Calu3 (cell line): ENCODE results near the gene RGL2. TPM values are rescaled to one million over a fixed set of nuclear protein-coding genes. Genes with fewer than 3 reads are reported as not detected.

ENCODE experiments used
- BruUV-seq: library from RNA; stranded (reverse); fragments of 400-500 nt; replicated peaks from 2 replicates; lab custom pipeline; 2021; lab: Mats Ljungman, UMichigan
- CTCF ChIA-PET: fragments of 300-600 bp; sonication (Branson Sonifier 250); formaldehyde crosslinking; loops from one replicate; lab custom pipeline; 2022; ENCODE audit warnings: antibody characterized with exemption; lab: Charles Lee
- DNase-seq: peaks from one replicate; pipeline ENCODE4 v3.0.0; 2022
- H3K27ac Mint-ChIP-seq: one replicate; pipeline ENCODE4 v1.8.0; 2022; ENCODE audit warnings: mixed read lengths; ENCODE audit not compliant: unreplicated experiment
- H3K27me3 Mint-ChIP-seq: one replicate; pipeline ENCODE4 v1.8.0; 2022; ENCODE audit warnings: mixed read lengths; ENCODE audit not compliant: unreplicated experiment
- H3K36me3 Mint-ChIP-seq: one replicate; pipeline ENCODE4 v1.8.0; 2022; ENCODE audit warnings: mild to moderate bottlenecking, moderate library complexity, mixed read lengths; ENCODE audit not compliant: insufficient read depth, unreplicated experiment
- H3K4me1 Mint-ChIP-seq: one replicate; pipeline ENCODE4 v1.8.0; 2022; ENCODE audit warnings: mild to moderate bottlenecking, low read depth, mixed read lengths; ENCODE audit not compliant: unreplicated experiment
- H3K4me3 Mint-ChIP-seq: one replicate; pipeline ENCODE4 v1.8.0; 2022; ENCODE audit warnings: mild to moderate bottlenecking, low read depth, moderate library complexity, mixed read lengths; ENCODE audit not compliant: unreplicated experiment
- H3K9me3 Mint-ChIP-seq: one replicate; pipeline ENCODE4 v1.8.0; 2022; ENCODE audit warnings: low read depth, mixed read lengths; ENCODE audit not compliant: unreplicated experiment
- CTCF ChIP-seq: fragments of 200-600 bp; IDR thresholded peaks from one replicate; pipeline ENCODE4 v1.8.0; 2022; ENCODE audit warnings: antibody characterized with exemption; ENCODE audit not compliant: unreplicated experiment
- intact Hi-C: fragments of 100-400 bp; cut with micrococcal nuclease; formaldehyde crosslinking; loops from one replicate; pipeline ENCODE4 v1.10.0; 2022; ENCODE audit not compliant: unreplicated experiment
- total RNA-seq: library from RNA; stranded (reverse); gene quantifications from 2 replicates; pipeline ENCODE4 v1.2.3, GENCODE V29; 2022

Gene RGL2
- total RNA-seq, 1 experiment from 2014 or later = 138 TPM

- Mint-ChIP-seq H3K36me3 (no peaks in the 10 kb centered on the region), H3K27ac (no peak overlapping the region), H3K9me3 (no peaks in the 10 kb centered on the region), H3K27me3 (peaks cover 17% of the 10 kb centered on the region), H3K4me3 (no peak overlapping the region), H3K4me1 (no peaks in the 10 kb centered on the region)
- BruUV-seq = no TSS peak
- intact Hi-C loops = no loop called here
- DNase-seq = no peak
- CTCF ChIA-PET = interaction anchor here (0.6 to 0.7 kb wide), 3 partner anchors 33 to 400 kb away, joined by 3 to 5 read pairs (median 4); no protein-coding TSS in a partner anchor
- TF ChIP-seq CTCF = no peak
Observed at GRCh38 chr6:33333666-33334065, 34.9 kb upstream of the RGL2 start.

- no peak for TF ChIP-seq CTCF
- intact Hi-C loops = no loop called here
- Mint-ChIP-seq H3K4me1 (no peaks in the 10 kb centered on the region), H3K36me3 (no peaks in the 10 kb centered on the region), H3K9me3 (no peaks in the 10 kb centered on the region), H3K27ac (no peak overlapping the region), H3K27me3 (peaks cover 16% of the 10 kb centered on the region), H3K4me3 (no peak overlapping the region)
- no peak for DNase-seq
- CTCF ChIA-PET = no interaction called here
- BruUV-seq = no TSS peak
Observed at GRCh38 chr6:33330736-33331135, 32.0 kb upstream of the RGL2 start.

GRCh38 chr6:33329058-33329457, 30.3 kb upstream of the RGL2 start:
- Mint-ChIP-seq H3K4me1 (peaks cover 5% of the 10 kb centered on the region), H3K4me3 (no peak overlapping the region), H3K9me3 (no peaks in the 10 kb centered on the region), H3K36me3 (peaks cover 6% of the 10 kb centered on the region), H3K27me3 (peaks cover 13% of the 10 kb centered on the region), H3K27ac (no peak overlapping the region)
- no peak for TF ChIP-seq CTCF
- CTCF ChIA-PET = interaction anchor here (0.6 to 1.4 kb wide), 2 partner anchors 11 to 195 kb away, joined by 3 to 5 read pairs; partner anchors contain the start of gene ZBTB22
- no peak for DNase-seq
- intact Hi-C loops = no loop called here
- BruUV-seq = no TSS peak

GRCh38 chr6:33324125-33324524, 25.4 kb upstream of the RGL2 start:
- BruUV-seq = no TSS peak
- no peak for TF ChIP-seq CTCF
- Mint-ChIP-seq H3K4me1 (peaks cover 46% of the 10 kb centered on the region), H3K27ac (peak overlapping the region; percentile 95), H3K4me3 (peak overlapping the region; percentile 93), H3K27me3 (no peaks in the 10 kb centered on the region), H3K9me3 (no peaks in the 10 kb centered on the region), H3K36me3 (peaks cover 53% of the 10 kb centered on the region)
- no peak for DNase-seq
- intact Hi-C loops = no loop called here
- CTCF ChIA-PET = interaction anchor here (0.7 kb wide), 1 partner anchor 20 kb away, joined by 3 read pairs; no protein-coding TSS in a partner anchor
